H1 (cell line): Measurements from ENCODE around the gene SPATA32. TPM values are rescaled to one million over a fixed set of nuclear protein-coding genes. Genes with fewer than 3 reads are reported as not detected.

Source experiments
- CBX5 ChIP-seq: fragments of 300-800, 300-1000 bp; sonication (generic); IDR thresholded peaks from 2 replicates; pipeline ENCODE4 v1.7.1; 2016; ENCODE audit warnings: antibody characterized with exemption, low read length, low read depth
- CHD7 ChIP-seq: fragments of 300-600 bp; sonication (generic); IDR thresholded peaks from 2 replicates; pipeline ENCODE4 v1.7.1; 2012; ENCODE audit warnings: low read length, moderate library complexity, mild to moderate bottlenecking, inconsistent platforms; ENCODE audit not compliant: insufficient replicate concordance
- EZH2 ChIP-seq: fragments of 200-600 bp; sonication (generic); IDR thresholded peaks from 2 replicates; pipeline ENCODE4 v1.7.1; 2012; ENCODE audit warnings: low read depth, mild to moderate bottlenecking, moderate library complexity, low read length, inconsistent platforms; ENCODE audit not compliant: severe bottlenecking
- polyA plus RNA-seq, 7 experiments: library from polyadenylated mRNA; depleted of rRNA in 3 of 7; stranded (reverse) in 5 of 7; unstranded in 2 of 7; fragments of >200 nt in 5 of 7; fragments of 200-250 nt in 2 of 7; gene quantifications; 1 replicate in 5 of 7; 2 replicates in 1 of 7; 4 replicates in 1 of 7; pipeline versions ENCODE4 v1.2.1 to v1.2.3, GENCODE V29; 2011 to 2013; ENCODE audit warnings: missing spikeins in 2 of 7, mixed read lengths in 2 of 7
- total RNA-seq: library from RNA; stranded (reverse); fragmentation: NEBNext Ultra II Directional; extraction: Animal tissue kit (Norgen Biotek cat#: 25700); gene quantifications from 2 replicates; pipeline ENCODE4 v1.2.1, GENCODE V29; 2021

SPATA32 gene
- total and polyA plus RNA-seq, 2 of the 8 experiments (the other 6 are each of a cell fraction or from before 2014, with no cell fraction given) = 0.24 TPM; not detected in 1

DNA sequence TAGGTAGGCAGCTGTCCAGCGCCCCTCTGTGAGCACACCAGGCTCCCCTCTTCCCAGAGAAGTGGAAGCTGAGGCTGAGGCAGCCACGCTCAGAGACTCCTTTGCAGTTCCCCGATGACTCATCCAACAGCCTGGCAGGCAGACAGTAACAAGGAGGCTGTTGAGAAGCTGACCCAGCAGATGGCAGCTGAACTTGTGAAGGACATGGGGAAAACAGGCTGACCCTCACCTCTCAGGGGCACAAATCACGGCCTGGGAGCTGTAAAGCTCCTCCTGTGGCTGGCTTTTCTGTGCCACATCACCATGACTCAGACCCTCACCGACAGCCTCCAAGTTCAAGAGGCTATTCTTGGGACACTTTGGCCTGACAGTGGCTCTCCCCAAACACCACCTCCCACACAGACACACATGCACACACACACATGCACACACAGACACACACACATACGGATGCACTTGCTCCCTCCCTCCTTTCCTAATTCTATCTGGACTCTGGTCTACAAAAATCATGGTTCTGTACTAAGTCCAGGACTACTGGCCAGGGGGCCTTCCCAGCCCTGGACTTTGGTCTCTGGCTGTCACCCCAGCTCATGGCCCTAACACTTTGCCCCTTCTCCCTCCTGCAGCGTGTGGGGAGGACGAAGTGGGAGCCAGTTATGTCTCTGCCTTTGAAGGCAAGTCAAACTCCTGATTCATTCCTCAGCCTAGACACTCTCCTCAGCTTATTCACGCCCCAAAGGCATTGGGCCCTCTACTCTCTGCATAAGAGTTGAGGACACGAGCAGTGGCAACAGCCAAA lies 31.7 kb upstream of the SPATA32 start (continued):
- no peak for TF ChIP-seq CHD7
- no peak for TF ChIP-seq EZH2
- TF ChIP-seq CBX5 = no peak
